Mesenchymal stem cell (in vitro differentiated cells and primary cell): ENCODE measurements around the gene EGFL8.
A peak's percentile ranks its signal among the peaks of the same experiment; 100 is the strongest.

ENCODE experiments used
- DNase-seq: peaks from one replicate; pipeline ENCODE4 v3.0.0-alpha.2; 2013
- H2AFZ ChIP-seq: one replicate; pipeline ENCODE4 v1.6.1; 2013; ENCODE audit warnings: low read depth, mild to moderate bottlenecking, control low read depth, inconsistent platforms, low read length, moderate library complexity
- H2AK5ac ChIP-seq: 2 replicates; pipeline ENCODE4 v1.6.1; 2013; ENCODE audit warnings: low read length, moderate library complexity, mild to moderate bottlenecking, inconsistent platforms; ENCODE audit not compliant: severe bottlenecking
- H2BK120ac ChIP-seq: one replicate; pipeline ENCODE4 v1.6.1; 2013; ENCODE audit warnings: low read depth, mild to moderate bottlenecking, inconsistent platforms, low read length, moderate library complexity
- H2BK12ac ChIP-seq, 2 experiments: one replicate each; pipeline ENCODE4 v1.6.1; 2013; ENCODE audit warnings: inconsistent platforms in 2 of 2, low read length in 2 of 2, mild to moderate bottlenecking in 2 of 2, moderate library complexity in 2 of 2, control low read depth in 1 of 2
- H2BK15ac ChIP-seq: one replicate; pipeline ENCODE4 v1.6.1; 2013; ENCODE audit warnings: mild to moderate bottlenecking, low read depth, inconsistent platforms; ENCODE audit not compliant: poor library complexity, severe bottlenecking
- H2BK5ac ChIP-seq: 2 replicates; pipeline ENCODE4 v1.6.1; 2013; ENCODE audit warnings: low read depth, mild to moderate bottlenecking, low read length, control low read depth, inconsistent platforms; ENCODE audit not compliant: poor library complexity, severe bottlenecking
- H3K14ac ChIP-seq, 2 experiments: one replicate each; pipeline ENCODE4 v1.6.1; 2013; ENCODE audit warnings: inconsistent platforms in 2 of 2, low read length in 2 of 2, control low read depth in 1 of 2, mild to moderate bottlenecking in 1 of 2, moderate library complexity in 1 of 2
- H3K18ac ChIP-seq, 2 experiments: one replicate each; pipeline ENCODE4 v1.6.1; 2013; ENCODE audit warnings: inconsistent platforms in 2 of 2, low read length in 2 of 2, control low read depth in 1 of 2, low read depth in 1 of 2, mild to moderate bottlenecking in 1 of 2
- H3K23ac ChIP-seq, 2 experiments: one replicate each; pipeline ENCODE4 v1.6.1; 2013; ENCODE audit warnings: inconsistent platforms in 2 of 2, low read length in 2 of 2, mild to moderate bottlenecking in 2 of 2, moderate library complexity in 2 of 2, control low read depth in 1 of 2
- H3K27ac ChIP-seq: 2 replicates; pipeline ENCODE4 v1.5.1; 2013; ENCODE audit warnings: mild to moderate bottlenecking, moderate library complexity, low read length, control low read depth, inconsistent platforms; ENCODE audit not compliant: poor library complexity, severe bottlenecking
- H3K27me3 ChIP-seq, 2 experiments: 2 replicates each; pipeline versions ENCODE4 v1.6.1 to v1.7.0; 2013; ENCODE audit warnings: low read length in 2 of 2, mild to moderate bottlenecking in 2 of 2, moderate library complexity in 2 of 2, control low read depth in 1 of 2, inconsistent platforms in 1 of 2; ENCODE audit not compliant: control insufficient read depth in 1 of 2, insufficient read depth in 1 of 2
- H3K36me3 ChIP-seq, 2 experiments: 2 replicates each; pipeline versions ENCODE4 v1.6.1 to v1.7.0; 2013; ENCODE audit warnings: low read length in 2 of 2, control low read depth in 1 of 2, inconsistent platforms in 1 of 2, low read depth in 1 of 2, mild to moderate bottlenecking in 1 of 2; ENCODE audit not compliant: insufficient read depth in 2 of 2, control insufficient read depth in 1 of 2
- H3K4ac ChIP-seq, 2 experiments: one replicate each; pipeline ENCODE4 v1.6.1; 2013; ENCODE audit warnings: inconsistent platforms in 2 of 2, low read length in 2 of 2, mild to moderate bottlenecking in 2 of 2, moderate library complexity in 2 of 2, control low read depth in 1 of 2, low read depth in 1 of 2
- H3K4me1 ChIP-seq: 2 replicates; pipeline ENCODE4 v1.6.1; 2013; ENCODE audit warnings: low read depth, low read length, control low read depth; ENCODE audit not compliant: control insufficient read depth, insufficient read depth
- H3K4me2 ChIP-seq: 2 replicates; pipeline ENCODE4 v1.6.1; 2013; ENCODE audit warnings: low read length, mild to moderate bottlenecking, inconsistent platforms; ENCODE audit not compliant: poor library complexity, severe bottlenecking
- H3K4me3 ChIP-seq, 2 experiments: 2 replicates each; pipeline versions ENCODE4 v1.5.1 to v1.7.0; 2013; ENCODE audit warnings: low read length in 2 of 2, mild to moderate bottlenecking in 2 of 2, control low read depth in 1 of 2, low read depth in 1 of 2; ENCODE audit not compliant: insufficient read depth in 1 of 2
- H3K79me1 ChIP-seq: replicated peaks from 2 replicates; pipeline ENCODE4 v1.6.1; 2013; ENCODE audit warnings: mild to moderate bottlenecking, control low read depth, low read length, inconsistent platforms; ENCODE audit not compliant: poor library complexity, severe bottlenecking
- H3K9ac ChIP-seq: 2 replicates; pipeline ENCODE4 v1.7.0; 2013; ENCODE audit warnings: mild to moderate bottlenecking, low read length, moderate library complexity
- H3K9me3 ChIP-seq: 2 replicates; pipeline ENCODE4 v1.7.0; 2013; ENCODE audit warnings: mild to moderate bottlenecking, low read length; ENCODE audit not compliant: control insufficient read depth
- H4K8ac ChIP-seq: one replicate; pipeline ENCODE4 v1.6.1; 2013; ENCODE audit warnings: inconsistent platforms, mild to moderate bottlenecking, low read length, moderate library complexity
- H4K91ac ChIP-seq: one replicate; pipeline ENCODE4 v1.6.1; 2013; ENCODE audit warnings: mild to moderate bottlenecking, low read length, inconsistent platforms
- WGBS: methylation state at CpG from one replicate; pipeline ENCODE4 v1.1.7; 2013; ENCODE audit warnings: mixed read lengths; 5-methylcytosine and 5-hydroxymethylcytosine counted together

The EGFL8 gene

DNA sequence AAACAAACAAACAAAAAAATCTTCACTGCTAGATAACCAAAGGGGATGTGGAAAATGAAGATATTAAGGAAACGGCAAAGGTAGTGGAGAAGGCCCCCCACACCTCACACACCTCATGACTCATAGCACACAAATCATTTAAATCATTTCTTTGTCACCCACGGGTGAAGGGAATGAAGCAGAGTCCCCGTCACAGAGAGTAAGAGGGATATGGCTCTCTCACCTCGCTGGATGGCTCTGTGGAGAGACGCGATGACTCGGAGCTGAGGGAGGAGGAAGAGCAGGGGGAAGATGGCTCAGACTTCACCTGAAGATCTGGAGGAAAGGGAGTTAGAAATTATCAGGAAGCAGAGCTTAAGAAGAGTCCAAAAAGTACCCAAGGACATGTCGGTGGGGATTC, 37.5 kb upstream of the EGFL8 start:
- no peak overlapping the region for H2BK12ac ChIP-seq
- peaks cover 24 to 48% of the 10 kb centered on the region in 2 experiments for H3K36me3 ChIP-seq
- no peak overlapping the region for H3K27ac ChIP-seq
- no peak for DNase-seq
- H2BK15ac ChIP-seq, result no peak overlapping the region
- no peak overlapping the region for H4K8ac ChIP-seq
- H3K4me1 ChIP-seq, result peaks cover 22% of the 10 kb centered on the region
- peak overlapping the region; percentile 99 for H3K9ac ChIP-seq
- 71% methylated on average over 7 of the region's 8 CpGs for WGBS
- H2BK5ac ChIP-seq, result no peak overlapping the region
- H3K79me1 ChIP-seq, result peaks cover 50% of the 10 kb centered on the region
- no peak overlapping the region for H2BK120ac ChIP-seq
- H3K4me3 ChIP-seq, result peak overlapping the region in 1 of 2 experiments; percentile 86
- no peaks in the 10 kb centered on the region for H3K27me3 ChIP-seq
- peak overlapping the region; percentile 85 for H3K4me2 ChIP-seq
- H3K14ac ChIP-seq, result no peak overlapping the region
- H2AFZ ChIP-seq, result no peak overlapping the region
- H3K9me3 ChIP-seq, result no peaks in the 10 kb centered on the region
- no peak overlapping the region for H3K18ac ChIP-seq
- H2AK5ac ChIP-seq, result no peak overlapping the region
- no peak overlapping the region for H3K23ac ChIP-seq
- H4K91ac ChIP-seq, result no peak overlapping the region
- H3K4ac ChIP-seq, result no peak overlapping the region

DNA sequence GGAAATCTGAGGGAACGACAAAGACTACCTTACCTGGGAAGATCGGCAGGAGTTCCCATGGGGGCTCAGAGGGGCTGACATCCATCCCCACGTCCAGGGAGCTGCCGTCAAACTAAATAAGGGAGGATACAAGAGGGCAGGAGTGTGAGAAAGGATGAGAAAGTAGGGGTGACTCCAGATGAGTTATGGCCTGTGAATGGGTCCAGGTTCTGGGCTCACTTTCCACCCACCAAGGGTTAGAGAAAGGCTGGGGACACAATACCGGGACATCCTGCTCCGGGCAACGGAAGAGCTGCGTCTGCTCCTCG, 37.0 kb upstream of the EGFL8 start:
- H3K14ac ChIP-seq, result no peak overlapping the region
- no peak overlapping the region for H2BK5ac ChIP-seq
- H3K9ac ChIP-seq, result peak overlapping the region; percentile 99
- H4K91ac ChIP-seq, result no peak overlapping the region
- no peak overlapping the region for H2BK12ac ChIP-seq
- H3K27me3 ChIP-seq, result no peaks in the 10 kb centered on the region
- no peak overlapping the region for H3K27ac ChIP-seq
- no peak overlapping the region for H2BK120ac ChIP-seq
- H3K4ac ChIP-seq, result no peak overlapping the region
- no peak overlapping the region for H2AFZ ChIP-seq
- peak overlapping the region; percentile 85 for H3K4me2 ChIP-seq
- DNase-seq, result no peak
- H3K4me3 ChIP-seq, result peak overlapping the region; percentile 81 to 86
- H3K79me1 ChIP-seq, result peaks cover 48% of the 10 kb centered on the region
- H2AK5ac ChIP-seq, result no peak overlapping the region
- H3K23ac ChIP-seq, result no peak overlapping the region
- peaks cover 22% of the 10 kb centered on the region for H3K4me1 ChIP-seq
- H3K9me3 ChIP-seq, result no peaks in the 10 kb centered on the region
- H3K18ac ChIP-seq, result no peak overlapping the region
- peaks cover 20 to 44% of the 10 kb centered on the region in 2 experiments for H3K36me3 ChIP-seq
- 13% methylated on average over 9 of the region's 9 CpGs for WGBS
- H4K8ac ChIP-seq, result peak overlapping the region; percentile 4
- H2BK15ac ChIP-seq, result no peak overlapping the region

DNA sequence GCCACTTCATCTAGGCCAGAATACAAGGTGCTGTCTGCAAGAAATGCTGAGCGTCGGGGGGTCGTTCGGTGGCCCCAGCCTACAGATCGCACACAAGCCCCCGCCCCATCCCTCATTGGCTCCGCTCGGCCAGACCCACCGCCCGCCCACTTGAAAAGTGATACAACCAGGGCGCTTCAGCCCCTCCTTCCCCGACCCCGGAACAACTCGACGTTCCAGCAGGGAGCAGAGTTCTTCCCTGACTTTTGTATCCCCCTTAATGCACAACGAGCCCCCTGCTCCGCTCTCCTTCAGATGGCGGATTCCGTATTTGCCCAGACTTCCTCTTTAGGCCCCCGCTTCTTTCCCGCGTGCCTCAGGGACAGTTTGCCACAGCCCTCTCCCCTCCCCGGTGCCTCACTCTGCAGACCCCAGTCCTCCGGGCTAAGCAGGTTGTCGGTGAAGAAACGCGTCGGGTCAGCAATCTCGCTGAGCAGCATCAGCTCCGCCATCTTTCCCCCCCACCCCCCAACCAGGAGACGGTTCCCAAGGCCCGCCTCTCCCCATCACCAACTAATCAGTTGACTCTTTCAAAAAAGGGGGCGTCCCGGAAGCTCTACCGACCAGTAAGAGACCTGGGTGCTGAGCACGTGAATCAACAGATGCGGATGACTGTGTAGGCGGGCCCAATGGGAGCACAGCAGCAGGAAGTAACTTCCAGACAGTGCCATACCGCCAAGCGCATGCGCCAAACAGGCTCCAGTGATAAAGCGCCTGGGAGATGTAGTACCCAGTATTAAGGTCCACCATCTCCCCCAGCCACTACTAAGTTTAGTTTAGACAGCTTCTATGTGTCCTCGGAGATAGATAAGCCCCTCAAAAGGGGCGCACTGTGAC, 36.4 kb upstream of the EGFL8 start, which contains the start of gene ATF6B:
Gene ATF6B, minus strand, starts transcription at position 530 of the 876 bp plus-strand sequence. Its CDS starts 39 bp downstream, at position 491.
- peak within 1 kb of the TSS; percentile 54 for H2BK120ac ChIP-seq
- peak within 1 kb of the TSS; percentile 77 for H4K91ac ChIP-seq
- no peaks in the 10 kb centered on the region for H3K27me3 ChIP-seq
- H3K4ac ChIP-seq, result peak within 1 kb of the TSS; percentile 19 to 77
- H2BK15ac ChIP-seq, result peak within 1 kb of the TSS; percentile 15
- DNase-seq, result peak; percentile 100
- H2BK5ac ChIP-seq, result no peak within 1 kb of the TSS
- peak within 1 kb of the TSS; percentile 86 for H3K27ac ChIP-seq
- H4K8ac ChIP-seq, result peak within 1 kb of the TSS; percentile 94
- no peaks in the 10 kb centered on the region for H3K9me3 ChIP-seq
- H2AFZ ChIP-seq, result peak within 1 kb of the TSS; percentile 54
- under 1% methylated on average over 44 of the region's 44 CpGs for WGBS
- peak within 1 kb of the TSS; percentile 47 to 51 for H2BK12ac ChIP-seq
- no peak within 1 kb of the TSS for H3K23ac ChIP-seq
- H2AK5ac ChIP-seq, result peak within 1 kb of the TSS; percentile 7
- peaks cover 45% of the 10 kb centered on the region for H3K79me1 ChIP-seq
- H3K4me1 ChIP-seq, result peaks cover 22% of the 10 kb centered on the region
- H3K4me2 ChIP-seq, result peak within 1 kb of the TSS; percentile 85
- peak within 1 kb of the TSS; percentile 65 to 86 for H3K18ac ChIP-seq
- peaks cover 17 to 40% of the 10 kb centered on the region in 2 experiments for H3K36me3 ChIP-seq
- peak within 1 kb of the TSS; percentile 99 for H3K9ac ChIP-seq
- peak within 1 kb of the TSS in 1 of 2 experiments; percentile 97 for H3K14ac ChIP-seq
- peak within 1 kb of the TSS; percentile 81 to 91 for H3K4me3 ChIP-seq

DNA sequence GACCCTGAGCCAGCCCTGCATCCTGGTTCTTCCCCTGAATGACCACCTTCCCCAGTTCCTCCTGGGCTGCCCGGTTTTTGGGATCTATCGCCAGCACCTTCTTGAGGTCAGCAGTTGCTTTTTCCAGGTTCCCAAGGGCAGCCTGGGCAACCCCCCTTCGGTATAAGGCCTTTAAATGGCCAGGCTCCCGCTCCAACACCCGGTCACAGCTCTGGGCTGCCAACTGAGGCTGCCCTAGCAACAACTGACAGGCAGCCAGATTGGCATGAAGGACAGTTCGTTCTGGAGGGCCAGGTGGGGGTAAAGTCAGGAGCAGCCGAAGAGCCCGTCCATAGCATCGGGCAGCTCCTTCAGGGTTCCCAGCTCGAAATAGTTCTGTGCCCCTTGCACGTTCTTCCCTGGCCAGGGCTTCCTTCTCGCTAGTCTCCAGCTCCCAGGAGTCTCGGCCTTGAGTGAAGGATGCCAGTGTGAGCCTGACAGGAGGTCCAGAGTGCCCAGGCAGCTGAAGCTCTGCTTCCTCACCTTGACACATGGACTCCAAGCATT, 35.6 kb upstream of the EGFL8 start:
- H2BK12ac ChIP-seq, result peak overlapping the region; percentile 47 to 51
- H3K27ac ChIP-seq, result no peak overlapping the region
- H3K14ac ChIP-seq, result no peak overlapping the region
- H2BK15ac ChIP-seq, result peak overlapping the region; percentile 15
- peak overlapping the region in 1 of 2 experiments; percentile 2 for H3K4ac ChIP-seq
- H3K9me3 ChIP-seq, result no peaks in the 10 kb centered on the region
- H3K27me3 ChIP-seq, result peaks cover 0 to under 1% of the 10 kb centered on the region in 2 experiments
- H3K23ac ChIP-seq, result no peak overlapping the region
- H3K4me1 ChIP-seq, result peaks cover 22% of the 10 kb centered on the region
- peak overlapping the region in 1 of 2 experiments; percentile 91 for H3K4me3 ChIP-seq
- 96% methylated on average over 13 of the region's 13 CpGs for WGBS
- H4K91ac ChIP-seq, result peak overlapping the region; percentile 6
- no peak overlapping the region for H3K4me2 ChIP-seq
- peak overlapping the region; percentile 99 for H3K9ac ChIP-seq
- H2BK120ac ChIP-seq, result peak overlapping the region; percentile 9
- H2AK5ac ChIP-seq, result peak overlapping the region; percentile 4
- peak overlapping the region; percentile 94 for H4K8ac ChIP-seq
- no peak overlapping the region for H2AFZ ChIP-seq
- no peak for DNase-seq
- peaks cover 41% of the 10 kb centered on the region for H3K79me1 ChIP-seq
- no peak overlapping the region for H2BK5ac ChIP-seq
- peaks cover 13 to 32% of the 10 kb centered on the region in 2 experiments for H3K36me3 ChIP-seq
- no peak overlapping the region for H3K18ac ChIP-seq
